ENCODE data around the gene HSD11B1. TPM values are rescaled to one million over a fixed set of nuclear protein-coding genes. Genes with fewer than 3 reads are reported as not detected.

Gene HSD11B1
- total RNA-seq, 2 experiments from 2014 or later, result 0.36 TPM; not detected in 1

GRCh38 chr1:209706622-209707021, 2.0 kb downstream of the HSD11B1 start:
- peaks cover 38% of the 10 kb centered on the region for H3K4me1 Mint-ChIP-seq
- H3K36me3 Mint-ChIP-seq, result peaks cover 5% of the 10 kb centered on the region
- no peaks in the 10 kb centered on the region for H3K9me3 Mint-ChIP-seq
- no peak for DNase-seq
- H3K4me3 Mint-ChIP-seq, result no peak overlapping the region
- H3K27me3 Mint-ChIP-seq, result peaks cover 4% of the 10 kb centered on the region
- no peak overlapping the region for H3K27ac Mint-ChIP-seq

GRCh38 chr1:209707308-209707707, 2.7 kb downstream of the HSD11B1 start:
- DNase-seq, result no peak
- Mint-ChIP-seq H3K4me1 (peaks cover 37% of the 10 kb centered on the region), H3K27me3 (peaks cover 4% of the 10 kb centered on the region), H3K9me3 (no peaks in the 10 kb centered on the region), H3K4me3 (no peak overlapping the region), H3K36me3 (peaks cover 3% of the 10 kb centered on the region), H3K27ac (no peak overlapping the region)

- Mint-ChIP-seq H3K36me3 (peaks cover 3% of the 10 kb centered on the region), H3K27me3 (peaks cover 4% of the 10 kb centered on the region), H3K4me1 (peaks cover 36% of the 10 kb centered on the region), H3K4me3 (no peak overlapping the region), H3K27ac (no peak overlapping the region), H3K9me3 (no peaks in the 10 kb centered on the region)
- no peak for DNase-seq
These were observed 3.7 kb downstream of the HSD11B1 start for GRCh38 chr1:209708297-209708696.

GRCh38 chr1:209710093-209710492, 5.4 kb downstream of the HSD11B1 start:
- Mint-ChIP-seq H3K9me3 (no peaks in the 10 kb centered on the region), H3K27me3 (peaks cover 4% of the 10 kb centered on the region), H3K36me3 (peaks cover 9% of the 10 kb centered on the region), H3K4me1 (peaks cover 29% of the 10 kb centered on the region), H3K27ac (peak overlapping the region; percentile 55), H3K4me3 (no peak overlapping the region)
- peak; percentile 20 for DNase-seq

GRCh38 chr1:209710847-209711246, 6.2 kb downstream of the HSD11B1 start:
- H3K27ac Mint-ChIP-seq, result no peak overlapping the region
- no peak overlapping the region for H3K4me3 Mint-ChIP-seq
- H3K36me3 Mint-ChIP-seq, result peaks cover 12% of the 10 kb centered on the region
- H3K27me3 Mint-ChIP-seq, result peaks cover 4% of the 10 kb centered on the region
- DNase-seq, result no peak
- peaks cover 34% of the 10 kb centered on the region for H3K4me1 Mint-ChIP-seq
- no peaks in the 10 kb centered on the region for H3K9me3 Mint-ChIP-seq

GRCh38 chr1:209714338-209714737, 9.7 kb downstream of the HSD11B1 start:
- Mint-ChIP-seq H3K4me3 (no peak overlapping the region), H3K27me3 (no peaks in the 10 kb centered on the region), H3K36me3 (peaks cover 12% of the 10 kb centered on the region), H3K9me3 (peaks cover 3% of the 10 kb centered on the region), H3K27ac (peak overlapping the region; percentile 64), H3K4me1 (peaks cover 45% of the 10 kb centered on the region)
- DNase-seq, result no peak

- no peak for DNase-seq
- no peak overlapping the region for H3K4me3 Mint-ChIP-seq
- H3K4me1 Mint-ChIP-seq, result peaks cover 38% of the 10 kb centered on the region
- H3K27ac Mint-ChIP-seq, result no peak overlapping the region
- H3K27me3 Mint-ChIP-seq, result no peaks in the 10 kb centered on the region
- H3K36me3 Mint-ChIP-seq, result peaks cover 16% of the 10 kb centered on the region
- peaks cover 4% of the 10 kb centered on the region for H3K9me3 Mint-ChIP-seq
These were observed 10.7 kb downstream of the HSD11B1 start for GRCh38 chr1:209715314-209715713.

GRCh38 chr1:209717818-209718217, 13.2 kb downstream of the HSD11B1 start:
- Mint-ChIP-seq H3K9me3 (peaks cover 4% of the 10 kb centered on the region), H3K36me3 (peaks cover 19% of the 10 kb centered on the region), H3K4me1 (peaks cover 39% of the 10 kb centered on the region), H3K4me3 (no peak overlapping the region), H3K27ac (no peak overlapping the region), H3K27me3 (no peaks in the 10 kb centered on the region)
- DNase-seq, result no peak

GRCh38 chr1:209720326-209720725, 15.7 kb downstream of the HSD11B1 start:
- no peak for DNase-seq
- Mint-ChIP-seq H3K9me3 (peaks cover 4% of the 10 kb centered on the region), H3K4me3 (no peak overlapping the region), H3K27me3 (no peaks in the 10 kb centered on the region), H3K36me3 (peaks cover 14% of the 10 kb centered on the region), H3K4me1 (peaks cover 48% of the 10 kb centered on the region), H3K27ac (no peak overlapping the region)

- H3K4me3 Mint-ChIP-seq, result no peak overlapping the region
- H3K9me3 Mint-ChIP-seq, result peaks cover 4% of the 10 kb centered on the region
- H3K36me3 Mint-ChIP-seq, result peaks cover 12% of the 10 kb centered on the region
- H3K4me1 Mint-ChIP-seq, result peaks cover 48% of the 10 kb centered on the region
- H3K27me3 Mint-ChIP-seq, result no peaks in the 10 kb centered on the region
- DNase-seq, result no peak
- H3K27ac Mint-ChIP-seq, result no peak overlapping the region
These were observed 16.2 kb downstream of the HSD11B1 start for GRCh38 chr1:209720826-209721225.

GRCh38 chr1:209721323-209721722, 16.7 kb downstream of the HSD11B1 start:
- no peaks in the 10 kb centered on the region for H3K27me3 Mint-ChIP-seq
- peaks cover 4% of the 10 kb centered on the region for H3K9me3 Mint-ChIP-seq
- peaks cover 12% of the 10 kb centered on the region for H3K36me3 Mint-ChIP-seq
- peaks cover 45% of the 10 kb centered on the region for H3K4me1 Mint-ChIP-seq
- H3K27ac Mint-ChIP-seq, result no peak overlapping the region
- H3K4me3 Mint-ChIP-seq, result no peak overlapping the region
- no peak for DNase-seq

GRCh38 chr1:209723265-209723664, 18.6 kb downstream of the HSD11B1 start:
- no peak overlapping the region for H3K4me3 Mint-ChIP-seq
- no peaks in the 10 kb centered on the region for H3K27me3 Mint-ChIP-seq
- peaks cover 21% of the 10 kb centered on the region for H3K36me3 Mint-ChIP-seq
- H3K4me1 Mint-ChIP-seq, result peaks cover 49% of the 10 kb centered on the region
- DNase-seq, result no peak
- H3K27ac Mint-ChIP-seq, result peak overlapping the region; percentile 98
- peaks cover 6% of the 10 kb centered on the region for H3K9me3 Mint-ChIP-seq

- no peaks in the 10 kb centered on the region for H3K27me3 Mint-ChIP-seq
- H3K36me3 Mint-ChIP-seq, result peaks cover 21% of the 10 kb centered on the region
- H3K27ac Mint-ChIP-seq, result peak overlapping the region; percentile 98
- H3K4me1 Mint-ChIP-seq, result peaks cover 49% of the 10 kb centered on the region
- H3K4me3 Mint-ChIP-seq, result peak overlapping the region; percentile 62
- peaks cover 6% of the 10 kb centered on the region for H3K9me3 Mint-ChIP-seq
- peak; percentile 63 for DNase-seq
These were observed 19.4 kb downstream of the HSD11B1 start for GRCh38 chr1:209723756-209724693.

- no peaks in the 10 kb centered on the region for H3K27me3 Mint-ChIP-seq
- H3K36me3 Mint-ChIP-seq, result peaks cover 14% of the 10 kb centered on the region
- H3K27ac Mint-ChIP-seq, result no peak overlapping the region
- peaks cover 45% of the 10 kb centered on the region for H3K4me1 Mint-ChIP-seq
- peaks cover 1% of the 10 kb centered on the region for H3K9me3 Mint-ChIP-seq
- no peak overlapping the region for H3K4me3 Mint-ChIP-seq
- no peak for DNase-seq
These were observed 22.6 kb downstream of the HSD11B1 start for GRCh38 chr1:209727286-209727685.

GRCh38 chr1:209727785-209728184, 23.1 kb downstream of the HSD11B1 start:
- no peak overlapping the region for H3K27ac Mint-ChIP-seq
- H3K4me3 Mint-ChIP-seq, result no peak overlapping the region
- peaks cover 1% of the 10 kb centered on the region for H3K9me3 Mint-ChIP-seq
- H3K4me1 Mint-ChIP-seq, result peaks cover 43% of the 10 kb centered on the region
- no peaks in the 10 kb centered on the region for H3K27me3 Mint-ChIP-seq
- H3K36me3 Mint-ChIP-seq, result peaks cover 13% of the 10 kb centered on the region
- no peak for DNase-seq

GRCh38 chr1:209728466-209728865, 23.8 kb downstream of the HSD11B1 start:
- DNase-seq, result no peak
- peaks cover 43% of the 10 kb centered on the region for H3K4me1 Mint-ChIP-seq
- no peak overlapping the region for H3K27ac Mint-ChIP-seq
- peaks cover 1% of the 10 kb centered on the region for H3K9me3 Mint-ChIP-seq
- H3K27me3 Mint-ChIP-seq, result no peaks in the 10 kb centered on the region
- H3K4me3 Mint-ChIP-seq, result no peak overlapping the region
- H3K36me3 Mint-ChIP-seq, result peaks cover 16% of the 10 kb centered on the region
